ENCODE measurements around the gene UQCC5.

Gene UQCC5

DNA sequence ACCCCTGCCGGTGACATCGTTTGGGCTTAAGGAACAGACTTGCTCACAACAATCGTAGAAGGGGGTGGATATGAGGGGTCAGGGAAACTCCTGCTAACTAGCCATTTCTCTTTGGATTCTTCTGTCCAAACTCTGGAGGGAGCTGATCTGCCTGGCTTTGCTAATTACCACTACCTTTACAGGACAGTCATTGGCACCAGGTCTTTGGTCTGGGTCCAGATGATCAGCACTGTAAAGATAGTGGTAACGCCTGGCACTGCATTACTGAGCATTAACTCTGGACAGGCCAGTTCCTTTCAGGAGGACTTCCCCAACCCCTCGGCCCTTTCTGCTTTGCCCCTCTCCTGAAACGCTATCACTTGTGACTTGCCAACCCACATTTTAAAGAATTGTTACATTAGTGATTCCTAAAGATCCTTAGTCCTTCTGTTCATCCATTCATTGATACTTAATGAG lies 788 bp downstream of the UQCC5 start:
- DNase-seq: no peak

DNA sequence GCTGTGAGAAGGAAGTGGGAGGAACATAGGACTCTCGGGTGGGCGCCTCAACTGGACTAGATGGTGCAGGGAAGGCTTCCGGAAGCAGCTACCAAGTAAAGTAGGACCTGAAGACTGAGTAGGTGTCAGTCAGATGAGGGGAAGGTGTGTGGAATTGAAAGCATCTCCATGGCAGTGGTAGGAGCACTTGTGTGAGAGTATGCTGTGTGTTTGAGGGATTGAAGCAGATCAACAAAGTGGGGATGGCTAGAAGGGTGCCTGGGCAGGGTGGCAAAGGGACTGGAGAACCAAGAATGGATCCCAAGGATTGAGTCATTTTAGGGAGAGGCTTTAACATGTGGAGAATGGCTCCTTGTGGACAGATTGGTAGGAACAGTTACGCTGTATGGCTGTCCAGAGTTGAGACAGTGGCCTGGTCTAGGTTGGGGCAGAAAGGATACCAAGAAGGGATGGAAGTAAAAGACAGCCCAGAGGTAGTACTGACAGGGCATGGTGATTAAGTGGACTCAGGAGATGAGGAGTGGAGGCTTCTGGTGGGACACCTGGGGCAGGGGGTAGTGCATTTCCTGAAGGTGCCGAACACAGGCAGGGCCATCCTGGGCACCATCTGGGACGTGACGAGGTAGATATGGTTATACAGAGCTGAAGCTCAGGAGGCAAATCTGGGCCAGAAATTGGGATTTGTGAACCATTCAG lies 1.5 kb downstream of the UQCC5 start:
- no peak for DNase-seq

DNA sequence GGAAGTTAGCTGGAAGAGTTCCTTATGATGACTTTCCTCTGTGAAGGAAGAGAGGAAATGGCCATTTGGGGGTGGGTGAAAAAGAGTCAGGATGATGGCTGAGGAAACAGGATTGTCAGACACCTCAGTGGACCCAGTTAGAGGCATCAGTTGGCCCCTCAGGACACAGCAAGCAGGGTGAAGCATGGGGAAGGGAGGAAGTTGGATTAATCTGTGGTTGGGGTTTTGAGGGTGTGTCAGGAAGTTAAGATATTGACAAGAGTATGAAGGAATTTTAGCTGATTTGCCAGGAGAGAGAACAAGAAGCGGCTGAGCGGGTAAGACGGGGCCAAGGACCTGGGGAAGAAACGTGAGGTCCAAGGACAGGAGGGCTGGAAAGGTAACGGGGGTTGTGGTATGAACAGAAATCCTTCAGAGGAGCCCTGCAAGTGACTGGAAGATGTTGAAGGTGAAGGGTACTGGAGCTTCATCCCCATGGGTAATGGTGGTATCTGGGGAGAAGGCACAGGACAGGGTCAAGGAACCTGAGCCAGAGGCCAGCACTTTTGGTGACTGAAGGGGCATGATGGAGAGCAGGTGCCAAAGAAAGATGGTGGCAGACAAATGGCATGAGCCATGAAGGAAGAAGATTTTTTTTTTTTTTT lies 2.7 kb downstream of the UQCC5 start:
- no peak for DNase-seq

DNA sequence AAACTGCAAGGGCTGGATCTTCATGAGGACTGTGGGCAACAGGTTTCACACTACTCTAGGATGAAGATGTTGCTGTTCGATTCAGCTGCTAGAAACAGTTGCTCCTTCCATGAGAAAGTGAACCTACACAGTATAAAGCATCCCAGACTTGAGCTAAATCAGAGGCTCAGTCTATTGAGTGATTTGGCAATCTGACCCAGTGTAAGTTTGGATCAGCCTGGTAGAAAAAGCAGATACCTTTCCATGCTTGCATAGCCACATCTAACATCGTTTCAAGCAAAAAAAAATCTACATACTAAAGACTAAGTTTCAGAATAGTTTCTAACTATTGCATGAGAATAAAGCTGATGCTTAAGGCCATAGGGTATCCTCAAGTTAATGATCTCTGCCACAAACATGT lies 4.6 kb downstream of the UQCC5 start:
- DNase-seq: no peak

DNA sequence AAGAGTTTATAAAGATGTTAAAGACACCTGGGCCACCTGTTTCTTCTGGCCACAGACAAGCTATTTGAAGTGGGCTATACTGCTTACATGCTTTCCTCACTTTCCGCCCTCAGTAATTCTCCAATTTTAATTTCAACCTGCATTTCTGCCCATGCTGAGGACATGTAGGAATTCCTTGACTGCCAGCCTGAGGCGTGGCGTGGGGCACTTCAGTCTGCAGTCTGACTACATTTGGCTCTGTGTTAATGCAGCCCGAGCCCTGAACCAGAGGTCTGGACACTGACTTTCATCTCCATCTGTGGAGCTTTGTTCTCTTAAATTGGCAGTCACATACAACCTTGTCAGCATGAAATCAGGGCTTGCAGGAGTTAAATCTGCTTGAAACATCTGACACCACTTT lies 8.5 kb downstream of the UQCC5 start:
- DNase-seq: no peak

DNA sequence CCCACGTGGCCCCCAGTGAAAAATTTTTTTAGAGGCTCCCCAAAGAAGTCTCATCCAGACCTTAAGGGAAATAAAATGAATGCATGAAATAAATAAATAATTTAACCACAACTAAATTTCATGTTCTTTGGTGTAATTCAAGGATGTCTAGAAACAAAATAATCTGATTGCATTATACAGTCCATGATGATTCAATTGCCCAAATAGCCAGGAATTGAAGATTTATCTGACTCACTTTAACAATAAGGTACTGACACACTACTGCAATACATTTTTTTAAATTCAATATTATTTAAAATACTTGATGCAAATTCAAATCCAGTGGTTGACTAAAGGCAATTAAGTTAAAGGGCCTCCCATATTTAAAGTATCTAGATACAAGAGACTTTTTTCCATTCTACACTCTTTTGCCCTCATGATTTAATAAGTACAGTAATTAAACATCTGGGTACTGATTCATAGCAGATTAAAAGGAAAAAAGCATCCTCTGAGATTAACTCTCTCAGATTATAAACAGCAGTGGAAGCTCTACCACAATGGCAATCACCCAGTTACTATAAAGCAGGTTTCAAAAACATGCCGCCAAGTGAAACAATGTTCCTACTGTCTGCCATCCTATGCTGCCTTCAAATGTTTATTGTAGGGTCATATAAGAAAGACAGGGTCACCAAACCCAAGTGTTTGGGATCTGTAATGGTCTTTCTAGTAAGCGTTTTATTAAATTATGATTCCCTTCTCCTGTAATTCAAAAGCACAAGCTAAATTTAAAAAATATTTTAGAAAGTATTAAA lies 9.9 kb downstream of the UQCC5 start:
- DNase-seq: no peak

DNA sequence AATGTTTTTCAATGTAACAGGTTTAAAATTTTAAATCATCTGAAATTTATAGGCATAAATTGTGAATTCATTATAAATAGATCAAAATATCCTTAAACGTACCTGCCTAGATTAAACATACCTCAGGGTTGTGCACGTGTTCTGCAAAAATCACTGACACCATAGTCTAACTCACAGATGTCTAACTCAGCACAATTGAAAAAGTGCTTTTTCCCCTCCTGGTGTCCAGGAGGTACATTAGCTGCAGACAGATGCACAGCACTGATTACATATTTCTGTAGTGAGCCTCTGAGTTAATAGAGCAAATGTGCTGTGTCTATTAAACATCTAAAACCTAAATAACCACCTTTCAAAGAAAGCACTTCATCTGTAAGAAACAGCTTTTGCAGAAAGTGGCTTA lies 10.7 kb downstream of the UQCC5 start:
- no peak for DNase-seq

DNA sequence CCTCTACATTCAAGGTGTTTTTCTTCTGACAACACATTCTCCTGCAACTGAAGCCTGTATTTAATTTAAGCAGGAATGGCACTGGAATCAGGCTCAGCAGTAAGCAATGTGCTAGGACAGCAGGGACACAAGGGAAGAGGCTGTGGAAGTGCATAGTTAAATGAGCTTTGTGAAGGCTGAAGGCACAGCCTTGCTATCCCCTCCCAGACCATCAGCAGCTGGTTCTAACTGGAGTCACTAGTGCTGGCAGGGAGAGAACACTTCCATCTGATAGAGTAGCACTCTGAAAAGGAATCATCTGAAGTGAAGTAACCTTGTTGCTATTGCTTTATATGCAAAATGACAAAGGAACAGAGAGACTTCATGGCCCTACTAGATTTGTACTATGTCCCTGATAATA lies 14.7 kb downstream of the UQCC5 start:
- DNase-seq: no peak

DNA sequence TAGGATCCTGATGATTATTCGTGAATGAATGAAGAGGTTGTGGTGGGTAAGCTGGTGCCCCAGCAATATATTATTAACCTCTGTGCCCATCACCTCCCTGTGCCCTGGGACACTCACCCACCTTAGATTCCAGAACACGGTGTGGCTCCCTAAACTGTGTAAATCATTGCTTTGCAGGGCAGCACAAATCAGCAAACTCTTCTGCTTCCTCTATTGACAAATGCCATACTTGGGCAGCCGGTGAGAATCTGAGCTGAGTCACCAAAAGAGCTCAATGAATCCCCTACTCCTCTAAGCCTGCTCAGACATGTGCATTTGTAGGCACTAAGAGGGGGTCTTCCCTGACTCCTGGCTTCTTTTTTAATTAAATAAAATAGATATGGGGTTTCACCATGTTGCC lies 15.7 kb downstream of the UQCC5 start:
- DNase-seq: no peak

DNA sequence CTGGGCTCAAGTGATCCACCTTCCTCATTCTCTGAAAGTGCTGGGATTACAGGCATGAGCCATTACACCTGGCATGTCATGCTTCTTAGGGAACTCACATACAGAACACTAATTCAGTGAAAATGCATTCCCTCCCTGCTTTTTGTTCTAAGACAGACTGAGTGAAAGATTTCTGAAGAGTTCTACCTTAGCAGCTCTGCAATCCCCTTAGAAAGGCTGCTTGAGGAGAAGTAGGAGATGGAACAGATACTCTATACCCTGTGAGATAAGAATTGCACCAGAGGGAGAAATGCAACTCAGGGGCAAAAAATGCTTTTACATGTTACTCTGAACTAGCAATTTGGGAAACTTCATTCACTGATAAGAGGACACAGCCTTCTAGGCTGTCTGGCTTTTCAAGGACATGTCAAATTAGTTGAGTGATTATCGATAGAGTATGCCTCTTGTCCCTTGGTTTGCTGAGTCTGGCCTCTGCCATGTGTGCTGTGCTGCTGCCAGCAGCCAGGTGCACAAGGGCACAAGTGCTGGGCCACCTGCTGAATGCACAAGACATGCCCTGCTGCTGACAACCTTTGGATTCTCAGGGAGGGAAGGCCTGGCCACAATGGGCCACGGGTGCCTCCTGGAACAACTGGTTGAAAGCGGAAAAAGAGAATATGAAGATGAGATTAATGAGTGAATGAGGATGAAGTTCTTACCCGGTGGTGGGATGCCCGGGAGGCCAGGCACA lies 17.8 kb downstream of the UQCC5 start:
- DNase-seq: no peak

DNA sequence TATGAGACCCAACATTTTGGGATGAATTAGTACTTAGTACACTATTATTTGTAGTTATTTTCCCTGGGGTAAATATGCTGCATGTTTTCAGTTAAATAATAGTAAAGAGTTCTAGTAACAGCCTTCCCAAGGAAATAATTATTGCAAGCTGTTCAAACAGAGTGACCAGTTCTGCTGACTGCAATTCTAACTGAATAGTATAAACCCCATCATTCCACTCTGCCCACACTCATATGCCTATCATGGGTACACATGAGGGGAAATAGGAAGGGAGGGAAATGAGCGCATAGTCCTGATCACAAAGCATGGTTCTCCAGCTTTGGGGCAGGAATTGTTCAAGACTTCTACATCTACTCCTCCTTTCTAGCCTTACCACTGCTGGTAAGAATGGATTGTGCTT lies 18.7 kb downstream of the UQCC5 start:
- no peak for DNase-seq

DNA sequence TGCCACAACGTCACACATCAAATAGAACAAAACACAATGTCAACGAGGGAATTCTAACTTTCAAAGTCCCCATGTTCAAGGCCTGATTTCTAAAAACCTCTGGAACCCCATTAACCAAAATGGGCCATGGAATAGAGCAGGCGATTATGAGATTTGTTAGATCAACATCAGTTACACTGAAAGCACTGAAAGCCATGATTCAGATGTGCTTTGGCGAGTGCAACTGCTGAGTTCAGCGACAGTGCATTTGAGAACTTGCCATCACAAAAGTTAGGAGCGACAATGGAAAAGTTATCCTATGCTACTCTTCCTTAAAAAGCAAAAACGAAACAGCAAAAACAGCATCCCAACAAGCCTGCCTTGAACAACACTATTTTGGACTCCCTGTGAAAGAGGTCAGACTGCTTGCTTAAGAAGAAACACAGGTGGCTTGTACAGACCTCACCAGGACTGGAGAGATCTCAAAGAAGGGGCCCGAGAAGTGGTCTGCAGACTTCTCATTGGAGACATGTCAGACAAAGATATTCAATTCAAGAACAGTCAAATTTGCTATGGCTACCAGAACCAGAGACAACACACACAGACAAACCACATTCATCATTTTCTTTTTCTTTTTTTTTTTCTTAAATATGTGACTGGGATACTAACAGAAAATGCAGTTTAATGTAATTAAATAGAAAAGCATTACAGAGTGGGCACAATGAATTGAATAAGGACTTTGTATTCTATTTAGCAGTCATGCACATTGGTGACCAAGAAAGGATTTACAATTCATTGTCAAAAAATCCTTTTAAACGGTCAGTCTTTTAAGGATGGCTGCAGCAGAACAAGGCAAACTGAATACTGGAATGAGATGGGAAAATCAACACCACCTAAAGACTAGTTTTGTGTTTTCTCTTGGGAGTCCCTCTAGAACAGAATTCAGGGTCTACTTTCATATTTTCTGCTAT lies 20.9 kb downstream of the UQCC5 start:
- DNase-seq: no peak

DNA sequence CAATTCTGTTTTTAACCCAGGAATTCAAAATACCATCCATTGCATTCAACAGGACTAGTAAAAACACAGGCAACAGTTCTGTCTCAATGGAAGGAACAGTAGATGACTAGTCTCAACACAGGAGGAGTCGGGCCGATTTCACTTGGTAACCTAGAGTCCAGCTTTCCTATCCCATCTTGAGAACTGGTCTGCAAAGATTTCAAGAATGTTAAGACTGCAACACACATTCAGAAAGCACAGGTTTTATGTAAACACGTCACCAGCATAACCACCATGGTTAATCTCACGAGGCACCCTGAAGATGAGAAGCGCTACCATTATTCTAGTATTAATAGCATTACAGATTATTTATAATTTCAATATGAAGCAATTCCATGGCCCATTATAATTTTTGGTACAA lies 22.0 kb downstream of the UQCC5 start:
- DNase-seq: no peak

DNA sequence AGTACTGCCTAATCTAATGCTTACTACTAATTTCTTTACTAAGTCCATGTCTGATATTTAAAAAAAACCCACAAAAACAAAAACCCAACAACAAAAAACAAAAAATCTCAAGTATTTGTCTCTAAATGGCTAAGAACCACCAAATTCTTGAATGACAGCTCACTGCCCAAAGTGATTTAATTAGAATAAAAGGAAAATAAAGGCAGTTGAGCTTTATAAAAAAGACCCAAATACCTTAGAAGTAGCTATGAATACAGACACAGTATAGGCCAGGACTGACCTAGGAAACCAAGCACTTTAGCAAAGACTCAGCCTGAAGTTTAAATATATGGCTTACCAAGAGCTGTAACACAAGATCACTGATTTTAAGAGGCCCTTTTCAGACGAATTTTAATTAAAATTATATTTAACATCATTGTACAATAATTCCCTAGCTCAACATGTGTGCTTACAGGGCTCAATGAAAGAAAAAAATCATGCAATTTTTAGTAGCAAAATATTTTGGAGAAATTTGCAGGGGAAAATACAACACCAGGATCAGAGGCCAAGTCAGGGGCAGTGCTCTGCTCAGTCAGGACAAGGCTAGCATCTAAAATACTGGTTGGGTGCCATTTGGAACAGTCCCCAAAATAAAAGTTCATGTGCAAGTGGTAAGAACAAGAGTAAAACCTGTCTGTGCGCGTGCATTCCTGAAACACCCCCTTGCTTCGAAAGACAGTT lies 24.8 kb downstream of the UQCC5 start:
- no peak for DNase-seq

DNA sequence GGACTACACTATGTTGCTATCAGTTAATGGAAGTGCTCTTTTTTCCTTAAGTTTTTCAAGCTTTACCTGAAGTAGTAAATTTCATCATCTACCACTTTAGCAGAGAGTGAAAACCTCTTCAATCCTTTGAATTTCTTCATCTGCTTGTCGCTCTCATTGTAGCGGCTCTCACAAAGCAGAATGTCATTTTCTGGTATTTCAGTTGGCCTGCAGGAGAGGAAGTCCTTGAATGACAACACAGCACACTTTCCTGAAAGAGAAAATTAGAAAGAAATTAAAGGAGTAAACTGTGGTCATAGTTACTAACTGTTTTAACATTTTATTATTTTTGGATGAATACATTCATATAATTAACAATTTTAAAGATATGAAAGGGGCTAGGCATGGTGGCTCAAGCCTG lies 27.6 kb downstream of the UQCC5 start:
- no peak for DNase-seq

DNA sequence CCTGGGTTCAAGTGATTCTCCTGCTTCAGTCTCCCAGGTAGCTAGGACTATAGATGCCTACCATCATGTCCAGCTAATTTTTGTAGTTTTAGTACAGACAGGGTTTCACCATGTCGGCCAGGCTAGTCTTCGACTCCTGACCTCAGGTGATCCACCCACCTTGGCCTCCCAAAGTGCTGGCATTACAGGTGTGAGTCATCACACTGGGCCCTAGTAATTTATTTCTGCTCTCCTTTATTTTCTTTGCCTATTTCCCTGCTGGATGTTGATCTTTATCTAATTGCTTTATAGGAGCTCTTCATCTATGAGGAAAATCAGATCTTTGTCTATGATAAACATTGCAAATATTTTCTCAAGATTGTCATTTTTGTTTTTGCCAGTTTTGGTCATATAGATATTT lies 31.7 kb downstream of the UQCC5 start:
- no peak for DNase-seq

DNA sequence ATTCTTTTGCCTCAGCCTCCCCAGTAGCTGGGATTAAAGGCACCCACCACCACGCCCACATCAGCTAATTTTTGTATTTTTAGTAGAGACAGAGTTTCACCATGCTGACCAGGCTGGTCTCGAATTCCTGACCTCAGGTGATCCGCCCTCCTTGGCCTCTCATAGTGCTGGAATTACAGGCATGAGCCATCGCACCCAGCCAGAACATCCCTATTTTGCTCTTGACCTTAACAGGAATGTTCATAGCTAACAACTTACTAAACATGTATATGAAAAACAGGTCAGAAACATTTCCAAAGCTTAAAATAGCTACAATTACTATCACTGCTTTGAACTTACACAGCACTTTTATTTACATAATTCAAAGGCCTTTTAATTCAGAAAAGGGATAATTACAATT lies 33.7 kb downstream of the UQCC5 start:
- DNase-seq: no peak

DNA sequence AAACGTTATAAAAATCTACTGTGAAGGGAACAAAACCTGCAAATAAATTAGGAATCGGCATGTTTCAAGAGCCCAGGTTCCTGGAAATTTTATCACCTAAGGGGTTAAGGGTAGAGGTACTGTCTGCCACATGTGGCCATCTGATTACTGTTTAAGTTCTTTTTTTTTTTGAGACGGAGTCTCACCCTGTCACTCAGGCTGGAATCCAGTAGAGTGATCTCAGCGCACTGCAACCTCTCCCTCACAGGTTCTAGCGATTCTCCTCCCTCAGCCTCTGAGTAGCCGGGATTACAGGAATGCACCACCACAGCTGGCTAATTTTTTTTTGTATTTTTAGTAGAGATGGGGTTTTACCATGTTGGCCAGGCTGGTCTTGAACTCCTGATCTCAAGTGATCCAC lies 35.8 kb downstream of the UQCC5 start:
- DNase-seq: no peak

DNA sequence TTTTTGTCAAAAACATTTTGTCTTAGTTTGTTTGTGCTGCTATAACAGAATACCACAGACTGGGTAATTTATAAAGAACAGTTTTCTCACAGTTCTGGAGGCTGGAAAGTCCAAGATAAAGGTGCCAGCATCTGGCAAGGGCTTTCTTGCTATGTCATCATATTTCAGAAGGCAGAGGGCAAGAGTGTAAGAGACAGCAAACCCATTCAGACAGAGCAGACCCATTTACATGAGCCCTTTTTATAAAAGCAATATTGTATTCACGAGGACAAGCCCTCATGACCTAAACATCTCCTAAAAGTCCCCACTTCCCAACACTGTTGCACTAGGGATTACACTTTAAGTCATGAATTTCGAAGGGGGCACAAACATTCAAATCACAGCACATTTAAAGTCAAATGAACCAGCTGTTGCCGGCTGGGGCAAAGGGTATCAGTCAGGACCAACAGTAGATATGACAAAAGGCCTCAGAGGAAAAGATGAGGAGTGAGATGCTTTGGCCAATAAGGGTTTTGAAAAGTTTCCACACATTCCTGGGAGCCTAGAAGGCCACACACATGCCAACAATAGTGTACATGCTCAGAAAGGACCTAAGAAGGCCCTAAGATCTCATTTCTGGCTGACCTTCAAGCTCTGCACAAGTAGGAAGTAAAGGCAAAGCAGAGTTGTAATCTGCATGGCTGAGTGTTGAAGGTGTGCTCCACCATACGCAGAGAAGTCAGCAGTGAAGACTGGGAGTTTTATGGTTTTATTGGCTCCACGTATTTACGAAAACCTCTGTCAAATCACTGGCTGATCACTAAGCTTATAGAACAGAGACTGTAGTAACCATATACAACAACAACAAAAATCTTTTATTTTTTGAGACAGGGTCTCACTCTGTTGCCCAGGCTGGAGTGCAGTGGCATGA lies 37.9 kb downstream of the UQCC5 start:
- no peak for DNase-seq

Measured in NCI-H2107 (cell line).